Thyroid gland (tissue), 4 donors: ENCODE results near the gene H2BK1. TPM values are rescaled to one million over a fixed set of nuclear protein-coding genes. Genes with fewer than 3 reads are reported as not detected.

Experiments used
- DNase-seq, 2 donors: peaks; one replicate each; pipeline ENCODE4 v3.0.0-alpha.2; 2019
- H3K27ac ChIP-seq, 3 donors: fragments of 200-600 bp; sonication (generic); 1 replicate in 2 of 3; 2 replicates in 1 of 3; pipeline ENCODE4 v1.5.1; 2016 to 2019; ENCODE audit warnings: mild to moderate bottlenecking in 1 of 3, moderate library complexity in 1 of 3
- H3K27me3 ChIP-seq: fragments of 200-600 bp; sonication (generic); one replicate; pipeline ENCODE4 v1.5.1; 2019
- H3K36me3 ChIP-seq, 2 donors: fragments of 200-600 bp; sonication (generic); one replicate each; pipeline ENCODE4 v1.5.1; 2016 to 2019
- H3K4me1 ChIP-seq, 2 donors: fragments of 200-600 bp; sonication (generic); one replicate each; pipeline ENCODE4 v1.5.1; 2017 to 2019
- H3K4me3 ChIP-seq, 3 donors: fragments of 200-600 bp; sonication (generic); replicated peaks in 1 of 3; 1 replicate in 2 of 3; 2 replicates in 1 of 3; pipeline ENCODE4 v1.5.1; 2016; ENCODE audit warnings: mild to moderate bottlenecking in 1 of 3
- H3K9me3 ChIP-seq: fragments of 200-600 bp; sonication (generic); one replicate; pipeline ENCODE4 v1.5.1; 2017
- POLR2A ChIP-seq, 2 donors: fragments of 450-650 bp; IDR thresholded peaks; one replicate each; pipeline ENCODE4 v1.6.1; 2017; ENCODE audit warnings: antibody characterized with exemption in 2 of 2, mild to moderate bottlenecking in 2 of 2, moderate library complexity in 1 of 2
- WGBS, 2 donors: methylation state at CpG; one replicate each; pipeline ENCODE4 v1.1.5; 2017; 5-methylcytosine and 5-hydroxymethylcytosine counted together
- intact Hi-C: fragments of 100-400 bp; cut with DNase I; formaldehyde crosslinking; loops from one replicate; pipeline ENCODE4 v1.15.1; 2023
- total RNA-seq, 4 donors: library from RNA; depleted of rRNA; stranded (reverse); fragments of >200 nt; gene quantifications; one replicate each; pipeline ENCODE4 v1.2.3, GENCODE V29; 2016
- TF ChIP-seq, protein P1 (sequence below), 6 experiments: fragments of 200-600 bp in 3 of 6; fragments of 450-650 bp in 3 of 6; sonication (generic) in 3 of 6; IDR thresholded peaks; one replicate each; pipeline ENCODE4 v1.5.1; 2016 to 2019; ENCODE audit warnings: antibody characterized with exemption in 6 of 6, mild to moderate bottlenecking in 2 of 6, inconsistent platforms in 1 of 6, moderate library complexity in 1 of 6

H2BK1 gene
- total RNA-seq, 4 donors from 2014 or later, result not detected

GRCh38 chr7:151204383-151205032 is 5.8 kb downstream of the H2BK1 start:
- H3K27me3 ChIP-seq, result no peaks in the 10 kb centered on the region
- no peaks in the 10 kb centered on the region for H3K36me3 ChIP-seq
- no peak for DNase-seq
- no peaks in the 10 kb centered on the region for H3K4me1 ChIP-seq
- intact Hi-C loops, result no loop called here
- 58 to 78% methylated on average over 30 to 32 of the region's 48 CpGs for WGBS, 2 donors
- H3K27ac ChIP-seq, result no peak overlapping the region
- no peak for TF ChIP-seq POLR2A (IDR thresholded peaks at IDR 0.05)
- TF ChIP-seq, protein P1, sequence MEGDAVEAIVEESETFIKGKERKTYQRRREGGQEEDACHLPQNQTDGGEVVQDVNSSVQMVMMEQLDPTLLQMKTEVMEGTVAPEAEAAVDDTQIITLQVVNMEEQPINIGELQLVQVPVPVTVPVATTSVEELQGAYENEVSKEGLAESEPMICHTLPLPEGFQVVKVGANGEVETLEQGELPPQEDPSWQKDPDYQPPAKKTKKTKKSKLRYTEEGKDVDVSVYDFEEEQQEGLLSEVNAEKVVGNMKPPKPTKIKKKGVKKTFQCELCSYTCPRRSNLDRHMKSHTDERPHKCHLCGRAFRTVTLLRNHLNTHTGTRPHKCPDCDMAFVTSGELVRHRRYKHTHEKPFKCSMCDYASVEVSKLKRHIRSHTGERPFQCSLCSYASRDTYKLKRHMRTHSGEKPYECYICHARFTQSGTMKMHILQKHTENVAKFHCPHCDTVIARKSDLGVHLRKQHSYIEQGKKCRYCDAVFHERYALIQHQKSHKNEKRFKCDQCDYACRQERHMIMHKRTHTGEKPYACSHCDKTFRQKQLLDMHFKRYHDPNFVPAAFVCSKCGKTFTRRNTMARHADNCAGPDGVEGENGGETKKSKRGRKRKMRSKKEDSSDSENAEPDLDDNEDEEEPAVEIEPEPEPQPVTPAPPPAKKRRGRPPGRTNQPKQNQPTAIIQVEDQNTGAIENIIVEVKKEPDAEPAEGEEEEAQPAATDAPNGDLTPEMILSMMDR (IDR thresholded peaks at IDR 0.05), result no peak
- H3K4me3 ChIP-seq, result no peak overlapping the region
- H3K9me3 ChIP-seq, result no peaks in the 10 kb centered on the region

- TF ChIP-seq POLR2A (IDR thresholded peaks at IDR 0.05), result no peak
- TF ChIP-seq, protein P1 (IDR thresholded peaks at IDR 0.05), result no peak
- Histone ChIP-seq H3K36me3 (no peaks in the 10 kb centered on the region), H3K9me3 (no peaks in the 10 kb centered on the region), H3K4me1 (peaks cover 0 to 5% of the 10 kb centered on the region in 2 donors), H3K27me3 (no peaks in the 10 kb centered on the region), H3K4me3 (no peak overlapping the region), H3K27ac (no peak overlapping the region)
- intact Hi-C loops, result no loop called here
- 96% methylated on average over 9 of the region's 9 CpGs for WGBS, 2 donors
- DNase-seq, result no peak
Measured at GRCh38 chr7:151202836-151203235, 7.5 kb downstream of the H2BK1 start.

DNA sequence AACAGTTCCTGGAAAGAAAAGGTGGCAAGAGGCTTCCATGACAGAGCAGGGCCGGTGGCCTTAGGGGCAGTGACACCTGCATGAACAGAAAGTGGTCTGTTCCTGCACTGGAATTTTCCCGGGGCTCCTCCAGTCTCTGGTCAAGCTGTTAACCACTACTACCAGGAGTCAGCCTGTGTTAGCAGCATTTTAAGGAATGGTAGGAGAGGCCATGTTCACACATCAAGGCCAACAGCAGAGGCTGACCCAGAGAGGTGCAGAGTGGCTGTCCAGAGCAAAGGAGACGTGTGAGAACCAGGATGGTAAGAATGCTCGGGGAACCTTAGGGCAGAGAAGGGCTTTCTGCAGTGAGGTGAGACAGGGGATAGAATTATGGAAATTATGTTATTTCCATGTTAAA is 8.5 kb downstream of the H2BK1 start:
- 84 to 88% methylated on average over 4 of the region's 4 CpGs for WGBS, 2 donors
- TF ChIP-seq POLR2A (IDR thresholded peaks at IDR 0.05), result no peak
- TF ChIP-seq, protein P1 (IDR thresholded peaks at IDR 0.05), result no peak
- Histone ChIP-seq H3K27ac (no peak overlapping the region), H3K36me3 (no peaks in the 10 kb centered on the region), H3K27me3 (no peaks in the 10 kb centered on the region), H3K9me3 (no peaks in the 10 kb centered on the region), H3K4me3 (no peak overlapping the region), H3K4me1 (peaks cover 0 to 5% of the 10 kb centered on the region in 2 donors)
- no peak for DNase-seq
- intact Hi-C loops, result no loop called here

DNA sequence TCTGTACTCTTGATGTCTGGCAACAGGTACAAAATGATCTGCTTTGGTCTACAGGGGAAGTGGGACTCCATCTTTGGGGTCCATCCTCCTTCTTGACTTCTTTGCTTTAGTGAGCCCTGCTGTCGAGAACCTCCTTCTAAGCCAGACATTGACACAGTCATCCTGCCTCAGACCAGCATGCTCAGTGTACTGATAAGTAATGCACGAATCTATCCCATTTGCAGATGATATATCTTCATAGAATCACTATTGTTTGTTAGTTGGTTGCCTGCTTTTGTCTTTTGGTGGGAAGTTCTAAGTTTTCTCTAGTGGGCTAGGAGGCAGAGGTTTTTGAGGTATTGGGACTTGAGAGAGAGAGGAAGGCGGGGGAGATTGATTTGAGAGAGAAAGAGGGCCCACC is 8.9 kb downstream of the H2BK1 start:
- H3K4me3 ChIP-seq, result no peak overlapping the region
- DNase-seq, result no peak
- H3K36me3 ChIP-seq, result no peaks in the 10 kb centered on the region
- intact Hi-C loops, result no loop called here
- H3K27me3 ChIP-seq, result no peaks in the 10 kb centered on the region
- no peaks in the 10 kb centered on the region for H3K9me3 ChIP-seq
- TF ChIP-seq, protein P1 (IDR thresholded peaks at IDR 0.05), result no peak
- no peak for TF ChIP-seq POLR2A (IDR thresholded peaks at IDR 0.05)
- 89 to 96% methylated on average over 3 of the region's 3 CpGs for WGBS, 2 donors
- no peak overlapping the region for H3K27ac ChIP-seq
- peaks cover 0 to 5% of the 10 kb centered on the region in 2 donors for H3K4me1 ChIP-seq

- no peak for TF ChIP-seq POLR2A (IDR thresholded peaks at IDR 0.05)
- TF ChIP-seq, protein P1 (IDR thresholded peaks at IDR 0.05), result no peak
- intact Hi-C loops, result no loop called here
- Histone ChIP-seq H3K4me3 (no peak overlapping the region), H3K27ac (no peak overlapping the region), H3K9me3 (no peaks in the 10 kb centered on the region), H3K4me1 (peaks cover 0 to 5% of the 10 kb centered on the region in 2 donors), H3K36me3 (no peaks in the 10 kb centered on the region), H3K27me3 (no peaks in the 10 kb centered on the region)
- 42 to 47% methylated on average over 26 to 30 of the region's 30 CpGs for WGBS, 2 donors
- no peak for DNase-seq
Measured at GRCh38 chr7:151198945-151199848, 11.1 kb downstream of the H2BK1 start.
